Effector memory CD4-positive, alpha-beta T cell (primary cell): ENCODE results near the gene IL18RAP.

ENCODE experiments used
- DNase-seq, 3 donors: peaks; one replicate each; pipeline ENCODE4 v3.0.0-alpha.2; 2020
- H3K27ac ChIP-seq: 2 replicates; pipeline ENCODE4 v1.7.0; 2013; ENCODE audit warnings: mild to moderate bottlenecking, low read length, moderate library complexity; ENCODE audit not compliant: insufficient read depth, poor library complexity, severe bottlenecking
- H3K27me3 ChIP-seq: replicated peaks from 2 replicates; pipeline ENCODE4 v1.7.0; 2013; ENCODE audit warnings: mild to moderate bottlenecking, low read length; ENCODE audit not compliant: insufficient read depth, control insufficient read depth, poor library complexity, severe bottlenecking
- H3K36me3 ChIP-seq: 2 replicates; pipeline ENCODE4 v1.7.0; 2013; ENCODE audit warnings: mild to moderate bottlenecking, low read length, moderate library complexity; ENCODE audit not compliant: control insufficient read depth, insufficient read depth
- H3K4me1 ChIP-seq: 2 replicates; pipeline ENCODE4 v1.7.0; 2013; ENCODE audit warnings: low read length, mild to moderate bottlenecking; ENCODE audit not compliant: control insufficient read depth, insufficient read depth, poor library complexity, severe bottlenecking
- H3K4me3 ChIP-seq: 2 replicates; pipeline ENCODE4 v1.7.0; 2013; ENCODE audit warnings: low read length, low read depth, mild to moderate bottlenecking; ENCODE audit not compliant: insufficient read depth, poor library complexity, severe bottlenecking
- H3K9me3 ChIP-seq: 2 replicates; pipeline ENCODE4 v1.7.0; 2013; ENCODE audit warnings: mild to moderate bottlenecking, low read length, moderate library complexity; ENCODE audit not compliant: control insufficient read depth

Gene IL18RAP

GRCh38 chr2:102392942-102393341 is 30.0 kb upstream of the IL18RAP start:
- H3K27ac ChIP-seq = no peak overlapping the region
- H3K27me3 ChIP-seq = no peaks in the 10 kb centered on the region
- H3K9me3 ChIP-seq = no peaks in the 10 kb centered on the region
- H3K4me3 ChIP-seq = no peak overlapping the region
- H3K4me1 ChIP-seq = peaks cover 11% of the 10 kb centered on the region
- no peaks in the 10 kb centered on the region for H3K36me3 ChIP-seq
- DNase-seq = no peak

GRCh38 chr2:102396012-102396411 is 26.9 kb upstream of the IL18RAP start:
- no peak overlapping the region for H3K4me3 ChIP-seq
- DNase-seq = no peak
- no peaks in the 10 kb centered on the region for H3K9me3 ChIP-seq
- H3K27me3 ChIP-seq = no peaks in the 10 kb centered on the region
- no peak overlapping the region for H3K27ac ChIP-seq
- H3K4me1 ChIP-seq = peaks cover 8% of the 10 kb centered on the region
- H3K36me3 ChIP-seq = no peaks in the 10 kb centered on the region

- no peak for DNase-seq
- no peak overlapping the region for H3K27ac ChIP-seq
- H3K36me3 ChIP-seq = no peaks in the 10 kb centered on the region
- H3K9me3 ChIP-seq = no peaks in the 10 kb centered on the region
- no peak overlapping the region for H3K4me3 ChIP-seq
- H3K4me1 ChIP-seq = no peaks in the 10 kb centered on the region
- H3K27me3 ChIP-seq = no peaks in the 10 kb centered on the region
These were observed 25.8 kb upstream of the IL18RAP start for GRCh38 chr2:102397209-102397608.

- DNase-seq = no peak
- H3K27ac ChIP-seq = no peak overlapping the region
- H3K36me3 ChIP-seq = no peaks in the 10 kb centered on the region
These were observed 23.3 kb upstream of the IL18RAP start for GRCh38 chr2:102399499-102400141.

GRCh38 chr2:102401456-102401855 is 21.5 kb upstream of the IL18RAP start:
- Histone ChIP-seq H3K27ac (no peak overlapping the region), H3K4me1 (no peaks in the 10 kb centered on the region), H3K36me3 (no peaks in the 10 kb centered on the region), H3K9me3 (no peaks in the 10 kb centered on the region), H3K4me3 (no peak overlapping the region), H3K27me3 (no peaks in the 10 kb centered on the region)
- no peak for DNase-seq

More at GRCh38 chr2:102399499-102400141, 23.3 kb upstream of the IL18RAP start:
- Histone ChIP-seq H3K4me3 (no peak overlapping the region), H3K27me3 (no peaks in the 10 kb centered on the region), H3K9me3 (no peaks in the 10 kb centered on the region), H3K4me1 (no peaks in the 10 kb centered on the region)

- Histone ChIP-seq H3K4me3 (no peak overlapping the region), H3K27me3 (no peaks in the 10 kb centered on the region), H3K27ac (no peak overlapping the region)
These were observed 21.1 kb upstream of the IL18RAP start for GRCh38 chr2:102401865-102402264.

GRCh38 chr2:102410952-102411351 is 12.0 kb upstream of the IL18RAP start:
- H3K27me3 ChIP-seq = no peaks in the 10 kb centered on the region

More at GRCh38 chr2:102401865-102402264, 21.1 kb upstream of the IL18RAP start:
- Histone ChIP-seq H3K36me3 (no peaks in the 10 kb centered on the region), H3K9me3 (no peaks in the 10 kb centered on the region), H3K4me1 (no peaks in the 10 kb centered on the region)
- DNase-seq = no peak

GRCh38 chr2:102412199-102412598 is 10.8 kb upstream of the IL18RAP start:
- Histone ChIP-seq H3K9me3 (no peaks in the 10 kb centered on the region), H3K27ac (no peak overlapping the region), H3K4me1 (peaks cover 5% of the 10 kb centered on the region), H3K27me3 (no peaks in the 10 kb centered on the region), H3K36me3 (no peaks in the 10 kb centered on the region), H3K4me3 (no peak overlapping the region)
- no peak for DNase-seq

More at GRCh38 chr2:102410952-102411351, 12.0 kb upstream of the IL18RAP start:
- H3K4me1 ChIP-seq = no peaks in the 10 kb centered on the region
- no peaks in the 10 kb centered on the region for H3K9me3 ChIP-seq
- no peaks in the 10 kb centered on the region for H3K36me3 ChIP-seq
- no peak overlapping the region for H3K27ac ChIP-seq
- DNase-seq = no peak
- no peak overlapping the region for H3K4me3 ChIP-seq

- DNase-seq = no peak
- no peaks in the 10 kb centered on the region for H3K9me3 ChIP-seq
- H3K36me3 ChIP-seq = no peaks in the 10 kb centered on the region
- H3K27ac ChIP-seq = no peak overlapping the region
- H3K27me3 ChIP-seq = no peaks in the 10 kb centered on the region
- peaks cover 16% of the 10 kb centered on the region for H3K4me1 ChIP-seq
- H3K4me3 ChIP-seq = no peak overlapping the region
These were observed 5.0 kb upstream of the IL18RAP start for GRCh38 chr2:102417946-102418345.

GRCh38 chr2:102418421-102418961 is 4.5 kb upstream of the IL18RAP start:
- H3K9me3 ChIP-seq = no peaks in the 10 kb centered on the region
- H3K4me1 ChIP-seq = peaks cover 16% of the 10 kb centered on the region
- no peak overlapping the region for H3K27ac ChIP-seq
- H3K4me3 ChIP-seq = peak overlapping the region; percentile 14
- no peaks in the 10 kb centered on the region for H3K27me3 ChIP-seq
- no peak for DNase-seq
- H3K36me3 ChIP-seq = no peaks in the 10 kb centered on the region
